ENCODE results near the gene LRP2.
"Not testable (repeated sequence)": the region's sequence is repeated elsewhere in the genome, so short reads cannot be mapped to it uniquely, and the experiment has no call there.

LRP2 gene

DNA sequence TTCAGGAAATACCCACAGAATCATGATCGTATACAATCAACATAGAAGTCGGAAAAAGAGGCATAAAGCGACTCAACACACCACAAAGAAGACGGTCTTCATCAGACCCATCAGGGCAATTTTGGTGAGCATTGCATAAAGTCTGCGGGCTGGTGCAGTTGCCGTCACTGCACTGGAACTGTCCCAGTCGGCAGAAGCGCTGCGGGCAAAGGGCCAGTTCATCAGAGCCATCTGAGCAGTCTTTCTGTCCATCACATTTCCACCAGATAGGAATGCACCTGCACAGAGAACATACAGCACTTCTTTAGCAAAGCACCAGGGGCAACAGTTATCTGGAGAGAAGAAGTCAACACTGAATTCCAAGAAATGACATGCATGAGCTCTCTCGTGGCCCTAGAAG lies 187.2 kb downstream of the LRP2 start:
- DNase-seq (ENCODE audit: low read depth in 3 of 3) = no peak

- no peak for DNase-seq (ENCODE audit: low read depth in 3 of 3)
These were observed 188.5 kb downstream of the LRP2 start for GRCh38 chr2:169173876-169174275.

DNA sequence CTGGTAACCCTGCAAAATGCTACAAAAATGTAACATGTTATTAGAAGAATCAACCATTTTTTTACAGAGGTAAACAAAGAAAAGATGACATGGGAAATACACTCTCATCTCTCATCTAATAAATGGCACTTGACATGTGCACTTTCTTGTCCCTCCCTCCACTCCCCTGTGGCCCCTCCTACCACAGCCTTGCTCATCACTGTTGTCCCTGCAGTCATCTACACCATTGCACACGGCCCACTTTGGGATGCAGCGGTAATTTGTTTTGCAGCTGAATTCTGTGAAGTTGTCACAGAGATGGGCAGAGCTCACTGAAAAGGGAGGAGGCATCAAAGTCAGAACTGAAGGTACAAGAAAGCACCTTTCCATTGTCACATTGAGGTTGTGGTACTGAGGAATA lies 189.4 kb downstream of the LRP2 start:
- no peak for DNase-seq (ENCODE audit: low read depth in 3 of 3)

- no peak for DNase-seq (ENCODE audit: low read depth in 3 of 3)
These were observed 190.1 kb downstream of the LRP2 start for GRCh38 chr2:169172151-169172735.

DNA sequence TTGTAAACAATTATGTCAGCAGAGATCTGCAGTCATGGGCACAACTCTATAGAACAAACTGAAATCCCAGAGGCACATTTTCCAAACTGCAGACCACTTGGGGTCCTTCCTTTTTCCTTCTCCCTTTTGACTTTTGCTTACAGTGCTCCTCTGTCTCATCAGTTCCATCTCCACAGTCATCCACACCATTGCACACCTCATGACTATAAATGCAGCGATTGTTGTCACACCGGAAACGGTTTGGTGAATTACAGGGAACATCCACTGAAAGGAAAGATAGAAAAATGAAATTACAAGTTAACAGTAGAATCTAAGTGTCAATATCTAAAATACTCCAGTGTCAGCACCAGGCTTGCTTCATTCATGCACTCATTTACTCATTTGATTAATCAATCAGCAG lies 196.5 kb downstream of the LRP2 start:
- DNase-seq (ENCODE audit: low read depth in 3 of 3) = no peak

DNA sequence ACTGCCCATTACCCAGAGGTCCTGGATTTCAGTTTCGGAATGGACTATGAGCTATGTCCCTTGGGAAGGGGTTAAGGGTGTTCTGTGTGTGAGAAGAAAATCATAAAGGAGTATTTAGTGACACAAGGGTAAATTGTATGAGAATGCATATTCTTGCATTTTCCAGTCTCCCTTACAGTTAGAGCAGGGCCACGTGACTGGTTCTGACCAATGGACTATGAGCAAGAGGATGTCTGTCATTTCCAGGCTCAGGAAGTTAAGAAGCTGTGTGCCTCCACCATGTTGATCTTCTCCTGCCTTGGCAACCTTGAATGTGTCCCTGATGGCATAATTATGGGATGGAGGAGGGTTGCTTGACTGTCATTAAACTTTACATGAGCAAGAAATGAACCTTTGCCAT lies 198.0 kb downstream of the LRP2 start:
- no peak for DNase-seq (ENCODE audit: low read depth in 3 of 3)

- no peak for DNase-seq (ENCODE audit: low read depth in 3 of 3)
These were observed 199.7 kb downstream of the LRP2 start for GRCh38 chr2:169162613-169163012.

GRCh38 chr2:169160926-169161481 lies 201.3 kb downstream of the LRP2 start:
- DNase-seq (ENCODE audit: low read depth in 3 of 3) = no peak

GRCh38 chr2:169159686-169160085 lies 202.6 kb downstream of the LRP2 start:
- no peak for DNase-seq (ENCODE audit: low read depth in 3 of 3)

DNA sequence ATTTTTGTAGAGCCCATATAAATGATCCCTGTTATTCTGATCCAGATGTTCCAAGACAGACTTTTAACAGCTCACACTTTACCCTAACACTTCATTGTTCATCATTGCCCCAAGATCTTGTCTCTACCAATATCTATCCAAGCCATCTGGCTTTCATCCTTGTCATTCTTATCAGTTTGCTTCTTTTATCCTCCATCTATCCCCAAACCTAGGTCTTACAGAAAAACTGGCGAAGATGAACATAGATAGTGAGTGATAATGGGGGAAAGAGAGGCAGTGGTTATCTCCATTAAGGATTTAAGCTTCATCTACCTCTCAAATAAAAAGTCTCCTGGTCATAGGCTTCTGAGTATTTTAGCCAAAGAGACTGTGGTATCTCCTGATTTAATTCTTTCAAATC lies 203.5 kb downstream of the LRP2 start:
- DNase-seq (ENCODE audit: low read depth in 3 of 3) = no peak

GRCh38 chr2:169146220-169146619 lies 216.1 kb downstream of the LRP2 start:
- DNase-seq (ENCODE audit: low read depth in 3 of 3) = no peak

GRCh38 chr2:169143998-169144397 lies 218.3 kb downstream of the LRP2 start:
- no peak for DNase-seq (ENCODE audit: low read depth in 3 of 3)

- DNase-seq (ENCODE audit: low read depth in 3 of 3) = peak; percentile 31 to 65 (median 60)
These were observed 220.5 kb downstream of the LRP2 start for GRCh38 chr2:169141713-169142352.

DNA sequence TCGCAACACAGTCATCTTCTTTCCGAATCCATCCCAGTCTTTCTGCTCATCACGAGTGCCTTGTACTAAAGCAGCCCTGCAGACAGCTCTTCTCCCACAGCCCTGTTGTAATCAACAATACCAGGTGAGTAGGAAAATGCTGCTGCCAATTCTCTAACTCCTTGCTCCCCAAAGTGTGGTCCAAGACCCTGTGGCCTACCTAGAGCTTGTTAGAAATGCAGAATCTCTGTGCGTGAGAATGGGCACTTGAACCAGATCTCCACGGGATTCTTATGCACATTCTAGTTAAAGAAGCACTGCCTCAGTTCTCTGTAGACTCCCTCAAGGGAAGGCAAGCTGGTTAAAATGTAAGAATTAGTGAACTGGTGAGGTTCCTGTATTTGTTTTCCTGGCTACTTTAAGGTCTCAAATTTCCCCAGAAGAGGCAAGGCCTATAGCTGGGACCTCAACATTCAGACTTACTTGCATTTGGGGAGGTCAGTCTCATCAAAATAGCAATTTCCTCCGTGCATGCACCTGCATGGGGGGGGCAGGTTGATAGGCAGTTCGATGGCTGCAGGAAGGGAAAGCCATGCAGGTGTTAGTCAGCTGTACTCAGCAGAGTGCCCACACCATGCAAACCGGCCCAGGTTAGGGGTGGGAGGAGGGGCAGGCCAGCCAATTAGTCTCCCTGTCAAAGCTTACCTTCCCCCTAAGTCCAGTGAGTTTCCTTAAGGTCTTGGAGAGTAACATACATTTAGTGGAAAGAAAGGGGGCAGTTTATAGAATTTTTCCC lies 222.2 kb downstream of the LRP2 start:
- no peak for DNase-seq (ENCODE audit: low read depth in 3 of 3)

GRCh38 chr2:169139145-169139544 lies 223.2 kb downstream of the LRP2 start:
- DNase-seq (ENCODE audit: low read depth in 3 of 3) = no peak

DNA sequence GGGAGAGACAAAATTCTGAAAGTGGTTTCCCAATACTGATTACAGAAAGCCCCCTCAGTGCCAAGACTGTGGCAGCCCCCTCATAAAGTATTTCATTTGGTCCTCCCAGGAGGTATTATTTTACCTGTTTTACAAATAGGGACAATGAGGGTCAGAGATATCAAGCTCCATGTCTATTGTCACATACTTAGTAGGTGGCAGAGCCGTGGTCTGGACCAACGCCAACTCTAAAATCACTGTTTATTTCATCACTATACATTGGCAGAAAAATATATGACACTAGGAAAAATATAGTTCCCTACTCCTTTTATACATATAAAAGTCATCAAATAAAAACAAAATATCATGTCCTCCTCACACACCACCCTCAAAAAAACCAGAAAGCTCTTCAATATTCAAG lies 224.4 kb downstream of the LRP2 start:
- DNase-seq (ENCODE audit: low read depth in 3 of 3) = no peak

GRCh38 chr2:169136885-169137534 lies 225.3 kb downstream of the LRP2 start:
- no peak for DNase-seq (ENCODE audit: low read depth in 3 of 3)

DNA sequence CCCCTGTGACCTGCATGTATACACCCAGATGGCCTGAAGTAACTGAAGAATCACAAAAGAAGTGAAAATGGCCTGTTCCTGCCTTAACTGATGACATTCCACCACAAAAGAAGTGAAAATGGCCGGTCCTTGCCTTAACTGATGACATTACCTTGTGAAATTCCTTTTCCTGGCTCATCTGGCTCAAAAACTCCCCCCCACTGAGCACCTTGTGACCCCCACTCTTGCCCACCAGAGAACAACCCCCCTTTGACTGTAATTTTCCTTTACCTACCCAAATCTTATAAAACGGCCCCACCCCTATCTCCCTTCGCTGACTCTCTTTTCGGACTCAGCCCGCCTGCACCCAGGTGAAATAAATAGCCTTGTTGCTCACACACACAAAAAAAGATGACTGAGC lies 225.9 kb downstream of the LRP2 start:
- not testable (repeated sequence) for DNase-seq (ENCODE audit: low read depth in 3 of 3)

DNA sequence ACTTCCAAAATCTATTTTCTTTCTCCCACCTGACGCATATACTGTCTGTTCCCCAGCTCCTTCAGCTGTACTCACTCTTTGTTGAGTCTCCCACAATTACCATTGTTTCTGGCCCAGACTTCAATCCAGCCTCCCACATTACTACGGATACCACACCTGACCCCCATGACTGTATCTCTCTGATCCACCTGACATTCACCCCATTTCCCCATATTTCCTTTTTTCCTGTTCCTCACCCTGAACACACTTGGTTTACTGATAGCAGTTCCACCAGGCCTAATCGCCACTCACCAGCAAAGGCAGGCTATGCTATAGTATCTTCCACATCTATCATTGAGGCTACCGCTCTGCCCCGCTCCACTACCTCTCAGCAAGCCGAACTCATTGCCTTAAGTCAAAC lies 228.1 kb downstream of the LRP2 start:
- DNase-seq (ENCODE audit: low read depth in 3 of 3) = not testable (repeated sequence)

GRCh38 chr2:169131587-169132512 lies 230.5 kb downstream of the LRP2 start:
- DNase-seq (ENCODE audit: low read depth in 3 of 3) = no peak

- DNase-seq (ENCODE audit: low read depth in 3 of 3) = no peak
These were observed 232.6 kb downstream of the LRP2 start for GRCh38 chr2:169129703-169130243.
